ENCODE results near the gene ETV5.

GRCh38 chr3:186132487-186132886 lies 23.6 kb upstream of the ETV5 start:
- TF ChIP-seq CTCF (IDR thresholded peaks at IDR 0.05) = no peak
- no peak for TF ChIP-seq EZH2 (IDR thresholded peaks at IDR 0.05)
- TF ChIP-seq EZH2phosphoT487 (IDR thresholded peaks at IDR 0.05) = no peak

All from neural progenitor cell (in vitro differentiated cells).